ENCODE measurements around the gene UGT1A10. TPM values are rescaled to one million over a fixed set of nuclear protein-coding genes. Genes with fewer than 3 reads are reported as not detected.
"Not testable (repeated sequence)": the region's sequence is repeated elsewhere in the genome, so short reads cannot be mapped to it uniquely, and the experiment has no call there.

The UGT1A10 gene
- total RNA-seq, 6 experiments from 2014 or later, result not detected

DNA sequence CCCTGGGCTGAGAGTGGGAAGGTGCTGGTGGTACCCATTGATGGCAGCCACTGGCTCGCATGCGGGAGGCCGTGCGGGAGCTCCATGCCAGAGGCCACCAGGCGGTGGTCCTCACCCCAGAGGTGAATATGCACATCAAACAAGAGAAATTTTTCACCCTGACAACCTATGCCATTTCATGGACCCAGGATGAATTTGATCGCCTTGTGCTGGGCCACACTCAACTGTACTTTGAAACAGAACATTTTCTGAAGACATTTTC is 111.0 kb downstream of the UGT1A10 start:
- no peaks in the 10 kb centered on the region for H3K36me3 Mint-ChIP-seq (ENCODE audit: low read depth)
- peaks cover 23% of the 10 kb centered on the region for H3K9me3 Mint-ChIP-seq
- no peak overlapping the region for H3K4me3 Mint-ChIP-seq
- no peak for DNase-seq
- H3K4me1 Mint-ChIP-seq (ENCODE audit: low read depth), result no peaks in the 10 kb centered on the region
- H3K27ac Mint-ChIP-seq, result no peak overlapping the region
- H3K27me3 Mint-ChIP-seq (ENCODE audit: insufficient read depth), result peaks cover 7% of the 10 kb centered on the region; the same call in 1 of the 2 replicates
- TF ChIP-seq, protein P1, sequence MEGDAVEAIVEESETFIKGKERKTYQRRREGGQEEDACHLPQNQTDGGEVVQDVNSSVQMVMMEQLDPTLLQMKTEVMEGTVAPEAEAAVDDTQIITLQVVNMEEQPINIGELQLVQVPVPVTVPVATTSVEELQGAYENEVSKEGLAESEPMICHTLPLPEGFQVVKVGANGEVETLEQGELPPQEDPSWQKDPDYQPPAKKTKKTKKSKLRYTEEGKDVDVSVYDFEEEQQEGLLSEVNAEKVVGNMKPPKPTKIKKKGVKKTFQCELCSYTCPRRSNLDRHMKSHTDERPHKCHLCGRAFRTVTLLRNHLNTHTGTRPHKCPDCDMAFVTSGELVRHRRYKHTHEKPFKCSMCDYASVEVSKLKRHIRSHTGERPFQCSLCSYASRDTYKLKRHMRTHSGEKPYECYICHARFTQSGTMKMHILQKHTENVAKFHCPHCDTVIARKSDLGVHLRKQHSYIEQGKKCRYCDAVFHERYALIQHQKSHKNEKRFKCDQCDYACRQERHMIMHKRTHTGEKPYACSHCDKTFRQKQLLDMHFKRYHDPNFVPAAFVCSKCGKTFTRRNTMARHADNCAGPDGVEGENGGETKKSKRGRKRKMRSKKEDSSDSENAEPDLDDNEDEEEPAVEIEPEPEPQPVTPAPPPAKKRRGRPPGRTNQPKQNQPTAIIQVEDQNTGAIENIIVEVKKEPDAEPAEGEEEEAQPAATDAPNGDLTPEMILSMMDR (IDR thresholded peaks at IDR 0.05), result no peak

DNA sequence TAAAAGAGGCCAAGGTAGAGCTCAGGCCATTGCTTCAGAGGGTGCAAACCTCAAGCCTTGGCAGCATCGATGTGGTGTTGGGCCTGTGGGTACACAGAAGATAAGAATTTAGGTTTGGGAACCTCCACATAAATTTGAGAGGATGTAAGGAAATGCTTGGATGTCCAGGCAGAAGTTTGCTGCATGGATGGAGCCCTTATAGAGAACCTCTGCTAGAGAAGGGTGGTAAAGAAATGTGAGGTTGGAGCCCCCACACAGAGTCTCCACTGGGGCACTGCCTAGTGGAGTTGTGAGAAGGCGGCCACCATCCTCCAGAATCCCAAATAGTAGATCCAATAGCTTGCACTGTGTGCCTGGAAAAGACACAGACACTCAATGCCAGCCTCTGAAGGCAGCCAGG is 114.4 kb downstream of the UGT1A10 start:
- H3K36me3 Mint-ChIP-seq (ENCODE audit: low read depth); H3K27ac Mint-ChIP-seq; H3K4me1 Mint-ChIP-seq (ENCODE audit: low read depth); DNase-seq; H3K27me3 Mint-ChIP-seq (ENCODE audit: insufficient read depth); H3K4me3 Mint-ChIP-seq: not testable (repeated sequence)
- H3K9me3 Mint-ChIP-seq, result peaks cover 23% of the 10 kb centered on the region

DNA sequence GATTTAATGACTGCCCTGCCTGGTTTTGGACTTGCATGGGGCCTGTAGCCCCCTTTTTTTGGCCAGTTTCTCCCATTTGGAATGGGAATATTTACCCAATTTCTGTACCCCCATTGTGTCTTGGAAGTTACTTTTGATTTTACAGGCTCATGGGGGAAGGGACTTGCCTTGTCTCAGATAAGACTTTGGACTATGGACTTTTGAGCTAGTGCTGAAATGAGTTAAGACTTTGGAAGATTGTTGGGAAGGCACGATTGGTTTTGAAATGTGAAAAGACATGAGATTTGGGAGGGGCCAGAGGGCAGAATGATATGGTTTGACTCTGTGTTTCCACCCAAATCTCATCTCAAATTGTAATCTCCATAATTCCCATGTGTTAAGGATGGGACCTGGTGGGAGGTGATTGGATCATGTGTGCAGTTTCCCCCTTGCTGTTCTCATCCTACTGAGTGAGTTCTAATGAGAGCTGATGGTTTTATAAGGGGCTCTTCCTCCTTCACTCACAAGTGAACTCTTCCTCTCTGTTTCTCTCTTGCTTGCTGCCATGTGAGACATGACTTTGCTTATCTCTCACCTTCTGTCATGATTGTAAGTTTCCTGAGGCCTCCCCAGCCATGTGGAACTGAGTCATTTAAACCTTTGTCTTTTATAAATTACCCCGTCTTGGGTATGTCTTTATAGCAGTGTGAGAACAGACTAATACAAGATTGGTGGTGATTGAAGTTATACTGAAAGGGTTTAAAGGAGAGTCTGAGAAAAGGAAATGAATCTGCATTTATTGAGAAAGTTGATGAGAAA is 115.2 kb downstream of the UGT1A10 start:
- not testable (repeated sequence) for H3K27ac Mint-ChIP-seq; DNase-seq; H3K27me3 Mint-ChIP-seq (ENCODE audit: insufficient read depth); H3K4me1 Mint-ChIP-seq (ENCODE audit: low read depth); H3K36me3 Mint-ChIP-seq (ENCODE audit: low read depth); H3K4me3 Mint-ChIP-seq
- H3K9me3 Mint-ChIP-seq, result peaks cover 24% of the 10 kb centered on the region

DNA sequence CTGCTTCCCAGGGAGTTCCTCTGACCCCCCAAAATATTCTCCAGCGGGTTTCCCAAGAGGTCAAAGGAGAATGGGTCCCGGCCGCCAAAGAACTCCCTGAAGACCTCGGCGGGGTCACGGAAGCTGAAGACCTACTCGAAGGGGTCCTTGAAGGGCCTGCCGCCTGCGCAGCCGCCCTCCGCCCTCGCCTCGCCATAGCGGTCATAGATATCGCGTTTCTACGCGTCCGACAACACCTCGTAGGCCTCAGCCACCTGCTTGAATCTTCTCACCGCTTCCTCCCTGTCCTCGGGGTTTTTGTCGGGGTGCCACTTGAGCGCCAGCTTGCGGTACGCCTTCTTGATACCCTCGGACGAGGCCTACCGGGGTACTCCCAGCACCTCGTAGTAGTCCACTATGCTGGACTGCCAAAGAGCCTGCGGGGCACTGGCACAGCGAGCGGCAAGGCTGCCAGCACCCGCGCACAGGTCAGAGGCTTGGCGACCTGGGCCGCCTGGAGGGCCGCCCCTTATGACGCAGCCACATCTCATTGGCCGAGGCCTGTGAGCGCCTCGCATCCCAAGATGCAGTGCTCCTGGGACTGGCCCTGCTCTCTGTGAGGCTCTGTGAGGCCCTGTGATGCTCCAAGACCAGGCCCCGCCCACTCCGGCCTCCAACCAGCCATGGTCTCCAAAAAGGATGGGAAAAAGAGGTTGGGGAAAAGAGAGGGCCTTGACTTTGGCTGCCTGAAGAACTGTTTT is 118.8 kb downstream of the UGT1A10 start:
- Mint-ChIP-seq H3K36me3 (ENCODE audit: low read depth) (no peaks in the 10 kb centered on the region), H3K9me3 (peaks cover 24% of the 10 kb centered on the region), H3K4me1 (ENCODE audit: low read depth) (no peaks in the 10 kb centered on the region), H3K4me3 (no peak overlapping the region), H3K27me3 (ENCODE audit: insufficient read depth) (no peaks in the 10 kb centered on the region), H3K27ac (no peak overlapping the region)
- TF ChIP-seq, protein P1 (IDR thresholded peaks at IDR 0.05), result no peak
- no peak for DNase-seq

DNA sequence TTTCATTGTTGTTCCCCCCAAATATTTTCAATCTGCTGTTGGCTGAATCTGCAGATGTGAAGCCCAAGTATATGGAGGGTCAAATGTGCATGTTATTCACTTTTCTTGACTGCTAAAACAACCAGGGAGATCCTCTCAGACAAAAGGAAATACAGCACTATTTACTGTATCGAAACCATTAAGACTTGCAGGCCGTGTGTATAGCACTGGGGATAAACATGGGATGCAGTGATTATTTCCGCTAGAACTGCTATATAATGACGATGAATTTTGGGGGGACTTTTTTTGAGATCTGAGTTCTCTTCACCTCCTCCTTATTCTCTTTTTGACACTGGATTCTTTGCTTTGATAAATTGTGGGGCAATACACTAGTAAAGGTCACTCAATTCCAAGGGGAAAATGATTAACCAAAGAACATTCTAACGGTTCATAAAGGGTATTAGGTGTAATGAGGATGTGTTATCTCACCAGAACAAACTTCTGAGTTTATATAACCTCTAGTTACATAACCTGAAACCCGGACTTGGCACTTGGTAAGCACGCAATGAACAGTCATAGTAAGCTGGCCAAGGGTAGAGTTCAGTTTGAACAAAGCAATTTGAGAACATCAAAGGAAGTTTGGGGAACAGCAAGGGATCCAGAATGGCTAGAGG is 120.3 kb downstream of the UGT1A10 start:
- TF ChIP-seq, protein P1 (IDR thresholded peaks at IDR 0.05), result no peak
- DNase-seq, result no peak
- no peaks in the 10 kb centered on the region for H3K4me1 Mint-ChIP-seq (ENCODE audit: low read depth)
- no peaks in the 10 kb centered on the region for H3K27me3 Mint-ChIP-seq (ENCODE audit: insufficient read depth)
- H3K27ac Mint-ChIP-seq, result no peak overlapping the region
- no peaks in the 10 kb centered on the region for H3K36me3 Mint-ChIP-seq (ENCODE audit: low read depth)
- H3K9me3 Mint-ChIP-seq, result peaks cover 25% of the 10 kb centered on the region
- no peak overlapping the region for H3K4me3 Mint-ChIP-seq

DNA sequence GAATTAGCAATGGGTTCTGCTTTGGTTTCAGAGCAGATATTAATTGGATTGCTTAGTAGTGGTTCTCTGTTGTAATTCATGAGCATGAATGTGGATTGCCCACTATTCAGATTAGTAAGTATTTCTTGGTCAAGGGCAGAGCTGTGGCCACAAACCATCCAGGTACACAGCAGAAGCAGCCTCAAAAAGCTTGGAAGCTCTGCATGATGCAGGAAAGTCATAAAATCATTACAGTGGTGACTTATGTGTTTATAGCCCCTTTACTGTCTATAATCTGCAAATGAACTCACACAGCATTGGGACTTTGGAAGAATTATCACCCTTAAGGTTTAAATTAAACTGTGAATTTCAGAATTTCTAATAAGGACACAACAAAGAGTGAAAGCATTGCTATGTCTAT is 121.9 kb downstream of the UGT1A10 start:
- TF ChIP-seq, protein P1 (IDR thresholded peaks at IDR 0.05), result no peak
- Mint-ChIP-seq H3K27ac (no peak overlapping the region), H3K36me3 (ENCODE audit: low read depth) (no peaks in the 10 kb centered on the region)

More for the DNA sequence above, 121.9 kb downstream of the UGT1A10 start:
- Mint-ChIP-seq H3K4me3 (no peak overlapping the region), H3K27me3 (ENCODE audit: insufficient read depth) (no peaks in the 10 kb centered on the region), H3K4me1 (ENCODE audit: low read depth) (no peaks in the 10 kb centered on the region), H3K9me3 (peaks cover 21% of the 10 kb centered on the region)
- no peak for DNase-seq

All from HFFc6 (cell line).